Parathyroid adenoma (tissue), 2 donors: ENCODE results near the gene PLD3.
"Not testable (repeated sequence)": the region's sequence is repeated elsewhere in the genome, so short reads cannot be mapped to it uniquely, and the experiment has no call there.

ENCODE experiments used
- H2AFZ ChIP-seq: fragments of 300-600 bp; sonication (generic); one replicate; pipeline ENCODE4 v1.7.0; 2017; ENCODE audit warnings: antibody characterized with exemption, mild to moderate bottlenecking
- H3K27ac ChIP-seq: fragments of 300-600 bp; sonication (generic); one replicate; pipeline ENCODE4 v1.7.0; 2017
- H3K27me3 ChIP-seq: fragments of 300-600 bp; sonication (generic); one replicate; pipeline ENCODE4 v1.7.0; 2017; ENCODE audit warnings: low read length; ENCODE audit not compliant: control insufficient read depth, insufficient read depth
- H3K36me3 ChIP-seq: fragments of 300-600 bp; sonication (generic); one replicate; pipeline ENCODE4 v1.7.0; 2017; ENCODE audit warnings: low read length; ENCODE audit not compliant: control insufficient read depth, insufficient read depth
- H3K4me1 ChIP-seq: fragments of 300-600 bp; sonication (generic); one replicate; pipeline ENCODE4 v1.7.0; 2017; ENCODE audit warnings: control low read depth
- H3K4me2 ChIP-seq: fragments of 300-600 bp; sonication (generic); one replicate; pipeline ENCODE4 v1.7.0; 2017; ENCODE audit warnings: low read length
- H3K4me3 ChIP-seq: fragments of 300-600 bp; sonication (generic); one replicate; pipeline ENCODE4 v1.7.0; 2017; ENCODE audit warnings: low read depth, low read length
- H3K79me2 ChIP-seq: fragments of 300-600 bp; sonication (generic); one replicate; pipeline ENCODE4 v1.7.0; 2017; ENCODE audit warnings: control low read depth
- H3K9ac ChIP-seq: fragments of 300-600 bp; sonication (generic); one replicate; pipeline ENCODE4 v1.7.0; 2017; ENCODE audit warnings: mild to moderate bottlenecking
- H3K9me3 ChIP-seq: fragments of 300-600 bp; sonication (generic); one replicate; pipeline ENCODE4 v1.7.0; 2017; ENCODE audit warnings: low read length; ENCODE audit not compliant: control insufficient read depth
- CTCF ChIP-seq: fragments of 300-600 bp; sonication (generic); IDR thresholded peaks from one replicate; pipeline ENCODE4 v1.7.0; 2017; ENCODE audit warnings: antibody characterized with exemption, mild to moderate bottlenecking
- donor health status: primary hyperparathyroidism.

Gene PLD3

GRCh38 chr19:40365613-40366401 lies 17.3 kb downstream of the PLD3 start:
- no peak overlapping the region for H3K9ac ChIP-seq
- no peaks in the 10 kb centered on the region for H3K9me3 ChIP-seq
- H3K4me1 ChIP-seq = peaks cover under 1% of the 10 kb centered on the region
- TF ChIP-seq CTCF = no peak
- no peaks in the 10 kb centered on the region for H3K27me3 ChIP-seq
- no peaks in the 10 kb centered on the region for H3K79me2 ChIP-seq
- H3K36me3 ChIP-seq = no peaks in the 10 kb centered on the region
- H3K27ac ChIP-seq = no peak overlapping the region
- no peak overlapping the region for H3K4me3 ChIP-seq
- peak overlapping the region; percentile 72 for H2AFZ ChIP-seq
- peak overlapping the region; percentile 37 for H3K4me2 ChIP-seq

- no peak overlapping the region for H3K9ac ChIP-seq
- no peak for TF ChIP-seq CTCF
- no peaks in the 10 kb centered on the region for H3K79me2 ChIP-seq
- H3K4me3 ChIP-seq = no peak overlapping the region
- H3K27me3 ChIP-seq = no peaks in the 10 kb centered on the region
- no peaks in the 10 kb centered on the region for H3K9me3 ChIP-seq
- H3K27ac ChIP-seq = no peak overlapping the region
- H2AFZ ChIP-seq = no peak overlapping the region
- no peak overlapping the region for H3K4me2 ChIP-seq
- H3K4me1 ChIP-seq = no peaks in the 10 kb centered on the region
- H3K36me3 ChIP-seq = no peaks in the 10 kb centered on the region
Measured at GRCh38 chr19:40366697-40367561, 18.4 kb downstream of the PLD3 start.

GRCh38 chr19:40367577-40368434 lies 19.3 kb downstream of the PLD3 start:
- H3K4me1 ChIP-seq = no peaks in the 10 kb centered on the region
- no peaks in the 10 kb centered on the region for H3K36me3 ChIP-seq
- H3K9ac ChIP-seq = no peak overlapping the region
- no peak overlapping the region for H3K27ac ChIP-seq
- H3K9me3 ChIP-seq = no peaks in the 10 kb centered on the region
- no peaks in the 10 kb centered on the region for H3K27me3 ChIP-seq
- TF ChIP-seq CTCF = no peak
- H3K4me2 ChIP-seq = no peak overlapping the region
- no peak overlapping the region for H3K4me3 ChIP-seq
- H2AFZ ChIP-seq = no peak overlapping the region
- H3K79me2 ChIP-seq = no peaks in the 10 kb centered on the region

- Histone ChIP-seq H3K36me3 (no peaks in the 10 kb centered on the region), H2AFZ (no peak overlapping the region)
Measured at GRCh38 chr19:40369797-40370196, 21.3 kb downstream of the PLD3 start.

GRCh38 chr19:40370253-40370652 lies 21.8 kb downstream of the PLD3 start:
- H3K27ac ChIP-seq, H3K4me3 ChIP-seq, H3K4me1 ChIP-seq, H3K4me2 ChIP-seq, H2AFZ ChIP-seq, H3K27me3 ChIP-seq, H3K9ac ChIP-seq, H3K9me3 ChIP-seq, H3K79me2 ChIP-seq, H3K36me3 ChIP-seq: not testable (repeated sequence)

More at GRCh38 chr19:40369797-40370196, 21.3 kb downstream of the PLD3 start:
- Histone ChIP-seq H3K27me3 (no peaks in the 10 kb centered on the region), H3K4me1 (no peaks in the 10 kb centered on the region), H3K9me3 (no peaks in the 10 kb centered on the region), H3K9ac (no peak overlapping the region), H3K27ac (no peak overlapping the region), H3K79me2 (no peaks in the 10 kb centered on the region), H3K4me3 (no peak overlapping the region), H3K4me2 (no peak overlapping the region)
- TF ChIP-seq CTCF = no peak
